D721Med (cell line): ENCODE data around the gene MED15.

Source experiments
- DNase-seq: peaks from one replicate; pipeline ENCODE4 v3.0.0; 2011; ENCODE audit warnings: low spot score; ENCODE audit not compliant: insufficient read length
- FAIRE-seq: peaks from 2 replicates; lab custom pipeline; 2011; peaks lifted over from hg19 to GRCh38; lab: Jason Lieb, UNC
- TF ChIP-seq, protein P1 (sequence below): IDR thresholded peaks from 2 replicates; pipeline ENCODE4 v1.5.1; 2012; ENCODE audit warnings: mild to moderate bottlenecking, control low read depth; ENCODE audit not compliant: insufficient read depth; ENCODE audit errors: missing control alignments

MED15 gene

GRCh38 chr22:20550851-20551744, 43.7 kb downstream of the MED15 start:
- FAIRE-seq (no peak), DNase-seq (no peak)
- TF ChIP-seq, protein P1, sequence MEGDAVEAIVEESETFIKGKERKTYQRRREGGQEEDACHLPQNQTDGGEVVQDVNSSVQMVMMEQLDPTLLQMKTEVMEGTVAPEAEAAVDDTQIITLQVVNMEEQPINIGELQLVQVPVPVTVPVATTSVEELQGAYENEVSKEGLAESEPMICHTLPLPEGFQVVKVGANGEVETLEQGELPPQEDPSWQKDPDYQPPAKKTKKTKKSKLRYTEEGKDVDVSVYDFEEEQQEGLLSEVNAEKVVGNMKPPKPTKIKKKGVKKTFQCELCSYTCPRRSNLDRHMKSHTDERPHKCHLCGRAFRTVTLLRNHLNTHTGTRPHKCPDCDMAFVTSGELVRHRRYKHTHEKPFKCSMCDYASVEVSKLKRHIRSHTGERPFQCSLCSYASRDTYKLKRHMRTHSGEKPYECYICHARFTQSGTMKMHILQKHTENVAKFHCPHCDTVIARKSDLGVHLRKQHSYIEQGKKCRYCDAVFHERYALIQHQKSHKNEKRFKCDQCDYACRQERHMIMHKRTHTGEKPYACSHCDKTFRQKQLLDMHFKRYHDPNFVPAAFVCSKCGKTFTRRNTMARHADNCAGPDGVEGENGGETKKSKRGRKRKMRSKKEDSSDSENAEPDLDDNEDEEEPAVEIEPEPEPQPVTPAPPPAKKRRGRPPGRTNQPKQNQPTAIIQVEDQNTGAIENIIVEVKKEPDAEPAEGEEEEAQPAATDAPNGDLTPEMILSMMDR, result no peak

DNA sequence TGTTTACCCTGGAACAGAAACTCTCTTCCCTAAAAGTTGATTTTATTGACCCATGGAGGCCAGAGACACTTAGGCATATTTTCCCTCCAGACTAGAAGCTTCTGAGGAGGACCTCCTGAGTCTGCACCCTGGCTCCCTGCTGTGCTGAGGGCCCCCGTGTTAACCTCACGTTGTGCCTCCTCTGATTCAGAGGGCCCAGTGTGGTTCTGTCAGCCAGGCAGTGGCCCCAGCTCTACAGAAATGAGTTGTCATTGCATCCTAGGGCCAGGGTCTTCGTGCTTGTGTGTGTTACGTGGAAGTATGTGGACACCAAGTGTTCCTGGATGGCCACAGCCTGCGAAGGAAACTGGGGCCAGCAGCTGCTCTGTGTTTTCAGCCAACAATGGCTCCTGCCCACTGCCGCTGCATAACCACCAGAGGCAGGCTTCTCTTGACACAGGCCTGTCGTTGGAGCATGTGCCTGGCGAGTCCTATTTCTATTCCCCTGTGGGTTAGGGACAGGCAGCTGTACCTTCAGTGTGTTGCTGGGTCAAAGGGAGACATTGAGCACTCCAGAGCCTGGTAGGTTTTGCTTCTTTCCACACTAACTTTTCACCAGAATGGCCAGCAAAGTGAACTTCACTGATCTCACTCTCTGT, 44.5 kb downstream of the MED15 start:
- no peak for FAIRE-seq
- no peak for DNase-seq
- TF ChIP-seq, protein P1, result no peak

DNA sequence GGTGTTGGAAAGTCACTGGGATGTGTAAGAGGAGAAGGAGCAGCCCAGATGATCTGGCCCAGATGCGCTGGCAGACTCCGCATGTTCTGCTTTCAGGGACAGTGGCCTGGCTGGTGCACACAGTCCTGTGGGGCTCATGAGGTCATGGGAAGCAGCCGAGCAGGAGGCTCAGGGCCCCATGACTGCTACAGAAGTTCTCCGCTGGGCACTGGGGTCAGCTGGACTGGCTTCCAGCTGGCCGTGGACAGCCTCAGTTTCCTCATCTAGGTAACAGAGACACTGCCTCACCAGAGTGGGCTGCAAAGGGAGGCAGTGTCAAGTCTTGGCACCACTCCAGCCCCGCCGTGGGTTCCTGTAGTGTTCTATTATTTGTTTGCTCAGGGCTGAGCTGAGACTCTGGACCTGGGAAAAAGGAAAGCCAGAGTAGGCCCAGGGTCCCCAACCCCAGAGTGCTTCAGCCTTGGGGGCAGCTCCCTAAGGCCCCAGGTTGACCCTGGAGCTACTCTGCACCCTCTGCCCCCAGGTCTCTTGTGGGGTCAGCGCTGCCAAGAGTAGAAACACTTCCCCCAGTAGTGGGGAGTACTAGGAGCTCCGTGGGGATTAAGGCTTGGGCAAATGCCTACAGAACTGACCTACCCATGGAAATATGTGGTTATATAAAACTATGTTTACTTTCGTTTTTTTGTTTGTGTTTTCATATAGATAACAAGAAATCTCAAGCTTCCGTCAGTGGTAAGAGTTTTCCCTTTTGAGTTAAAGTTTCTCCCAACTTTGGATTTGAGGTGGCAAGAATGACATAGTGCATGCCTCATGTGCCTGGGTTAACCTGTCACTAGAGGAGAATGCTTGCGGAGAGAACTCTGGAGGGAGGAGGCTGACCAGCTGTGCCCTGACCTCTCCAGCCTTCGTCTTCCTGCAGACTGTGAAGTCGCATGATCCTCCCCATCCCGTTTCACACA, 45.3 kb downstream of the MED15 start:
- FAIRE-seq, result no peak
- TF ChIP-seq, protein P1, result no peak
- no peak for DNase-seq

DNA sequence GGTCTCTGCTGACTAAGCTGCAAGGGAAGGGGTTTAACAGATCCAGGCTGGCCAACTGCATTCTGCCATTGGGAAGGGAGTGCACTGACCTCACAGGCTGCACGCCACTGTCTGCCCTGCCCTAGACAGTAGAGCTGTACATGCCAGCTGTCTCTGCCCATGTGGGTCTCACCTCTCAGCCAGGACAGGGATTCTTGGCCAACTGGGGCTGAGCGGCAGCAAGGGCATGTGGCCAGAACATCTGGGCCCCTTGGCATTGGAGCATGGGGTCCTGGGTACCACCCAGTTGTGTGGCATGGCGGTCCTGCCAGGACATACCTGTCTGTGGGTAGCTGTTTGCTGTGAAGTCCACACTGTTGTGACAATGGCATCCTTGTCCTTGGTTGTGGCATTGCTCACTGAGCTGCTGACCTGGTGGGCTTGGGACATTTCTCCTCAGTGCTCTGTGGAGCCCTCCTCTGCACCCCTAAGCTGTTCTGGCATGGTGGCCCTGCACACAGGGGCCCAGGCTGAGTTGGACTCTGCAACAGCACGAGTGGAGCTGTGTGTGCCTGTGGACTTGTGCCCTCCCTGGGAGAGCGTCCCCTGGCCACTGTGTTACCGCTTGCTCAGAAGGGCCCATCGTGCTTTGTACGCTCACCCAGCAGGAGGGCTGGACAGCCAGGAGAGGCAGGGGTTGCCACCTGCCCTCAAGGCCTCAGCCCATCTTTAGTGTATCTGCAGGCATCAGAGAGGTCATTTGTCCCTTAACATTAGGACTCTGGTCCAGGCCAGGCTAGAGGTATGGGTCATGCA, 46.7 kb downstream of the MED15 start:
- TF ChIP-seq, protein P1, result no peak
- FAIRE-seq (no peak), DNase-seq (no peak)

DNA sequence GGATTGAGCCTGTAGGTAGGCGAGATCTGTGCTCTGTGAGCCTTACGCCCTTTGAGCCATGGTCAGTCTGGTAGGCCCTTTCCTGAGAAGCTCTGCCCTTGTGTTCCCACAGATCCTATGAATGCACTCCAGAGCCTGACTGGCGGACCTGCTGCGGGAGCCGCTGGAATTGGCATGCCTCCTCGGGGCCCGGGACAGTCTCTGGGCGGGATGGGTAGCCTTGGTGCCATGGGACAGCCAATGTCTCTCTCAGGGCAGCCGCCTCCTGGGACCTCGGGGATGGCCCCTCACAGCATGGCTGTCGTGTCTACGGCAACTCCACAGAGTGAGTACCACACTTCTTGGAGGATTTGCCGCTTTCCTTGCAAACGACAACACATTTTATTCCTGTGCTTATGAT, 47.4 kb downstream of the MED15 start:
- TF ChIP-seq, protein P1, result no peak
- no peak for FAIRE-seq
- DNase-seq, result no peak

DNA sequence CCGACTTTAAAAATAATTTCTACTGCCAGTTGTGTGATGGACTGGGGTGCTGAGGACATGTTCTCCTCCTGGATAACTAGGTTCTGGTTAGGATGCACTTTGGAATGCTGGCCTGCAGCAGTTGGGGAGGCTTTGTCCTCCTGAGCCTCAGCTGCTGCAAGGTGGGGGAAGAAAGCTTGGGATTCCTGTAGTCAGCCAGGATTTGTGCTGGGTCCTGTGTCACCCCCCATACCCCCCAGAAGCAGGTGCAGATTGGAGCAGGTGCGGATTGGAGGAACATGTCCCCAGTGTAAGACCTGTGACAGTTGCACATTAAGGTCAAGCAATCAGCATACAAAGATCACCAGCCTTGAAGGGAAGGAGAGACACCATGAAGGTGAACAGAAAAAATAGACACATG, 51.1 kb downstream of the MED15 start:
- TF ChIP-seq, protein P1, result no peak
- FAIRE-seq (no peak), DNase-seq (no peak)
